Left cardiac atrium (tissue), 4 donors: ENCODE data around the gene PIKFYVE. TPM values are rescaled to one million over a fixed set of nuclear protein-coding genes. Genes with fewer than 3 reads are reported as not detected.
"Not testable (repeated sequence)": the region's sequence is repeated elsewhere in the genome, so short reads cannot be mapped to it uniquely, and the experiment has no call there.

ENCODE experiments used
- ATAC-seq, 2 donors: fragments of 200-7000 bp; cut with Tn5 transposase; one replicate each; pipeline ENCODE4 v1.9.1; 2020; ENCODE audit warnings: mild to moderate bottlenecking in 2 of 2, moderate library complexity in 2 of 2
- DNase-seq: peaks from one replicate; pipeline ENCODE4 v3.0.0-alpha.2; 2020
- intact Hi-C, 2 donors: fragments of 100-400 bp; cut with DNase I; formaldehyde crosslinking; loops; one replicate each; pipeline versions ENCODE4 v1.14.1 to v1.15.1; 2022 to 2023
- long read RNA-seq: library from polyadenylated mRNA; unstranded; transcript quantifications from one replicate; pipeline ENCODE4 v2.0.0, GENCODE V29; 2021
- total RNA-seq, 2 donors: library from RNA; stranded (reverse); fragmentation: NEBNext Ultra II Directional; extraction: Animal tissue kit (Norgen Biotek cat#: 25700); gene quantifications; one replicate each; pipeline ENCODE4 v1.2.1, GENCODE V29; 2021
- donor health status: DM: no; HTN: yes; CAD: no.
- donor health status: DM: no; HTN: yes; CAD: no; lungs with severe emphysema.
- donor health status: DM: yes; HTN: yes; CAD: no.
- donor health status: Dilated cardiomyopathy.

PIKFYVE gene, protein sequence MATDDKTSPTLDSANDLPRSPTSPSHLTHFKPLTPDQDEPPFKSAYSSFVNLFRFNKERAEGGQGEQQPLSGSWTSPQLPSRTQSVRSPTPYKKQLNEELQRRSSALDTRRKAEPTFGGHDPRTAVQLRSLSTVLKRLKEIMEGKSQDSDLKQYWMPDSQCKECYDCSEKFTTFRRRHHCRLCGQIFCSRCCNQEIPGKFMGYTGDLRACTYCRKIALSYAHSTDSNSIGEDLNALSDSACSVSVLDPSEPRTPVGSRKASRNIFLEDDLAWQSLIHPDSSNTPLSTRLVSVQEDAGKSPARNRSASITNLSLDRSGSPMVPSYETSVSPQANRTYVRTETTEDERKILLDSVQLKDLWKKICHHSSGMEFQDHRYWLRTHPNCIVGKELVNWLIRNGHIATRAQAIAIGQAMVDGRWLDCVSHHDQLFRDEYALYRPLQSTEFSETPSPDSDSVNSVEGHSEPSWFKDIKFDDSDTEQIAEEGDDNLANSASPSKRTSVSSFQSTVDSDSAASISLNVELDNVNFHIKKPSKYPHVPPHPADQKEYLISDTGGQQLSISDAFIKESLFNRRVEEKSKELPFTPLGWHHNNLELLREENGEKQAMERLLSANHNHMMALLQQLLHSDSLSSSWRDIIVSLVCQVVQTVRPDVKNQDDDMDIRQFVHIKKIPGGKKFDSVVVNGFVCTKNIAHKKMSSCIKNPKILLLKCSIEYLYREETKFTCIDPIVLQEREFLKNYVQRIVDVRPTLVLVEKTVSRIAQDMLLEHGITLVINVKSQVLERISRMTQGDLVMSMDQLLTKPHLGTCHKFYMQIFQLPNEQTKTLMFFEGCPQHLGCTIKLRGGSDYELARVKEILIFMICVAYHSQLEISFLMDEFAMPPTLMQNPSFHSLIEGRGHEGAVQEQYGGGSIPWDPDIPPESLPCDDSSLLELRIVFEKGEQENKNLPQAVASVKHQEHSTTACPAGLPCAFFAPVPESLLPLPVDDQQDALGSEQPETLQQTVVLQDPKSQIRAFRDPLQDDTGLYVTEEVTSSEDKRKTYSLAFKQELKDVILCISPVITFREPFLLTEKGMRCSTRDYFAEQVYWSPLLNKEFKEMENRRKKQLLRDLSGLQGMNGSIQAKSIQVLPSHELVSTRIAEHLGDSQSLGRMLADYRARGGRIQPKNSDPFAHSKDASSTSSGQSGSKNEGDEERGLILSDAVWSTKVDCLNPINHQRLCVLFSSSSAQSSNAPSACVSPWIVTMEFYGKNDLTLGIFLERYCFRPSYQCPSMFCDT (N-terminal part only)
- 10 to 100 TPM; 17.2 to 18.6 TPM for total RNA-seq
- long read RNA-seq, partial matches to known transcripts, result 4 of 7 reads
- long read RNA-seq, other reads (novel, unspliced or antisense), result 3 of 7 reads

DNA sequence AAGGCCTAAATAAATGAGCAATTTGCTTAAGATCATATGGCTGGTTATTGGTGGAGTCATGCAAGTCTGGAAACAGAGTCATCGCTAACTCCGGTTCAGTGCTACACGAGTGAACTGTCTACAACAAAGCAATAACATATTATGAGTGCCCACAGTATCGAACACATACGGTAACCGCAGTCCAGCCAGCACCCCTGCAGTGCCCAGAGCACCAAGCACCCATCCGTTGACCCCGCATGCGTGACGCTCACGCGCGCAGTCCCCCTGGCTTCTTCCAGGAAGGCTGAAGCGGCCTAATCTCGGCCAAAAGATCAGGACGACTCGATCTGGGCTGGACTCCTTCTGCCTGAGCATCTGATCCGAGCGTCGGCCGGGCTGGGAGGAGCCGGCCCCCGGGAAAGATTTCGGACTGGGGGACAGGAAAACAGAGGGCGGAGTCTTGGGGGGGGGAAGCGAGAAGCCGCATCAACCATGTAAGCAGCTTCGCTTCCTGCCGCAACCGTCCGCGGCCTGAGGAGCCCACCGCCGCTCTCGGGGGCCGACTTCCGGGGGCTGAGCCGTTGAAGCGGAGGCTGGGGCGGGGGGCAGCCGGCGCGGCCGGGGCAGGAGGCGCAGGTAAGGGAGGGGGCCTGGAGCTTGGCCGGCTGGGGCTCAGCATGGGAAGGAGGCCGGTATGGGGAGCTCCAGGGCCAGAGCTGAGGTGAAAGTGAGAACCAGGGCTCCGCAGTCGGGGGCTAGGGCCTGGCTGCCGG is at the start of gene PIKFYVE:
Gene PIKFYVE, plus strand, starts transcription at position 455 of the 752 bp plus-strand sequence. CDS start 5,265 bp downstream, outside the sequence.
- intact Hi-C loops, result no loop called here
- peak; percentile 96 for DNase-seq
- ATAC-seq, result peak; percentile 96 to 98

DNA sequence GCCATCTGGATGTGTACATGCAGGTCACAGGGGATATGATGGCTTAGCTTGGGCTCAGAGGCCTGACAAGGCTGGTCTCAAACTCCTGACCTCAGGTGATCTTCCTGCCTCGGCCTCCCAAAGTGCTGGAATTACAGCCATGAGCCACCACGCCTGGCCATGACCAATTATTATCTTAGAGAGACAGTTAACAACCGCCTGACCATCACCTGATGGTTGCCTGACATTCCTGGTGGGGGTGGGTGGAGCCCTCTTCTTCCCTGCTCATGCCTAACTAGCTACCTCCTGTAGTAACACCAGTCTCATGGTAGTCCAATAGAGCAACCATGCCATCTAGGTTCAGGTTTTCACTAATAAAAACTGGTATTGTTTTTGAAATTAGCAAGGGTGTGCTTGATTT is 44.2 kb upstream of the PIKFYVE start:
- DNase-seq, ATAC-seq, intact Hi-C loops: not testable (repeated sequence)

DNA sequence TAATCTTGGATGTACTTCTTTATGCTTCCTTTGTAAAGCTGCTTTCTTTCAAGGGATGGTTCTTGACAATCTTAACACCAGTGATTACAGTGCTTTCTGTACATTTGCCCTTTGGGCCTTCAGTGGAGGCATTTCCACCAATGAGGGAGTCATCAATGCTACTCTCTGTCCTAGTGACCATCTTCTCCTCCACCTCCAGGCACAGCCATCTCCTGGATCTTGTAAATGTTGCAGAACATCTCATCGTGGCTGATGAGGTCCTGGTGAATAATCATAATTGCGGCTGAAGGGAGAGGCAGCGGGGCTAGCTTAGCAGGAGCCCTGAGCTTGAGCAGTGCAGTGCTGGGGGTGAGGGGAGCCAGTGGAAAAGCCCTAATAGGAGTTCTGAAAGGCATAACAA is 43.7 kb upstream of the PIKFYVE start:
- intact Hi-C loops, result no loop called here
- DNase-seq (no peak), ATAC-seq (no peak)

DNA sequence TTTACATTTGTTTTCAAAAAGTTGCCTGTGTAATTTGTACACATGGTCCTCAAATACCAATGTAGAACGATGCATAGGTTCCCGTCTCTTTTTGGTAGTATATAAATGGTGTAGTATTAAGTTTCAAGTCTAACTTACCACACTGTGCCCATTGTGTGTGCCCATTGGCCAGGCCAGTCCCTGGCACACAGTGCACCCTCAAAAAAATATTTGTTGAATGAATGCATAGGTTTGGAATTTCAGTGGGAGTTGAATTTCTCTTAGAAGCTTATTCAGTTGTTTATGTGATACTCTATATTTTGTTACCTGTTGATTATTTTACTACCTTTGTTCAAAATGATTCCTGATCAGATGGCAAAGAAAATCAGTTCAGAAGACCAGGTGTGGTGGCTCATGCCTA is 41.3 kb upstream of the PIKFYVE start:
- DNase-seq, result no peak
- ATAC-seq, result no peak
- intact Hi-C loops, result no loop called here

DNA sequence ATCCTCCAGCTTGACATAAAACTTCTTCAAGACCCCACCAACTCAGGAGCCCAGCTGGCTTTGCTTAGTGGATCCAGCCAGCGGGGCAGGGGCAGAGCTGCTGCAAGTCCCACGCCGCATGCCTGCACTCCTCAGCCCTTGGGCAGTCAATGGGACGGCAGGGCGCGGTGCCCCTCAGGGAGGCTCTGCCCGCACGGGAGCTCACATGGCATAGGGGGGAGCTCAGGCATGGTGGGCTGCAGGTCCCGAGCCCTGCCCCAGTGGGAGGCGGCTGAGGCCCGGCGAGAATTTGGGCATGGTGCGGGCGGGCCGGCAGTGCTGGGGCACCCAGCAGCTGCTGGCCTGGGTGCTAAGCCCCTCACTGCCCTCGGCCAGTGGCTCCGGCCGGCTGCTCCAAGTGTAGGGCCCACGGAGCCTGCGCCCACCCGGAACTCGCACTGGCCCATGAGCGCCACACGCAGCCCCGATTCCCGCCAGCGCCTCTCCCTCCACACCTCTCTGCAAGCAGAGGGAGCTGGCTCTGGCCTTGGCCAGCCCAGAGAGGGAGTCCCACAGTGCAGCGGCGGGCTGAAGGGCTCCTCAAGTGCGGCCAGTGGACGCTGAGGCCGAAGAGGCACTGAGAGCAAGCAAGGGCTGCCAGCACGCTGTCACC is 38.3 kb upstream of the PIKFYVE start:
- no peak for DNase-seq
- ATAC-seq, result no peak
- intact Hi-C loops, result no loop called here

DNA sequence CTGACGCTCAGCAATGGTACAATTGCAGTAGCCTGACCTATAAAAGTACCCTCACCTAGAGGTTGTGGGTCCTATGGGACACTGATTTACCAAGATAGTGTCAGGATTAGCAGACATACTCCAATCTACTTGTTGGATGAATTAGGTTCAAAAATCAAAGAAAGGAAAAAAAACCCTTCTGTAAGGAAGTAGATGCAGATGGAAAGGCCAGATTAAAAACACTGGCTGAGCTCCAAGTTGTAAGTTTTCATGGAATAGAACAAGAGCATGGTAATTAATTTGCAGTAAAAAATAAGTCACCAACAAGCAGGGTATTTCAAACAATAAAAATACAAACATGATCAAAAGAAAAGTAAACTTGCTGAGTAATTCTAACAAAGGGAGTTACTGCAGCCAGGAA is 37.6 kb upstream of the PIKFYVE start:
- DNase-seq (no peak), ATAC-seq (no peak)
- intact Hi-C loops, result no loop called here

DNA sequence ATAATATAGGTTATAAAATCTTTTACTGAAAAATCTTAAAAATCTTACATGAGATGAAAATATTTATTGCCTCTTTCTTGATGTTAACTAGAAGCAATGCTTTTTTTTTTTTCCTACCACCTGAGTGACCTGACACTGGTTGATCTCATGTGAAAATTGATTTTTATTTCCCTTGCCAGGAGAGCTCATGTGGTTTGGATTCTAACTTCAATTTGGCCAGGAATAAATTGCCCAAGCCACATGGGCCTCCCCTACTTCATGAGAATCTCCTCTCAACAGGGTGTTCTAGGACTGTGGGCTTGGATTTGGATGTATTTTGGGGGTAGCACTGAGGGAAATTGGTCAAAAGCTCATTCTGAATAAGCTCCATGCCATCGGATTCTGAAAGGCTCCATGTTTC is 31.3 kb upstream of the PIKFYVE start:
- DNase-seq (no peak), ATAC-seq (no peak)
- intact Hi-C loops, result no loop called here

DNA sequence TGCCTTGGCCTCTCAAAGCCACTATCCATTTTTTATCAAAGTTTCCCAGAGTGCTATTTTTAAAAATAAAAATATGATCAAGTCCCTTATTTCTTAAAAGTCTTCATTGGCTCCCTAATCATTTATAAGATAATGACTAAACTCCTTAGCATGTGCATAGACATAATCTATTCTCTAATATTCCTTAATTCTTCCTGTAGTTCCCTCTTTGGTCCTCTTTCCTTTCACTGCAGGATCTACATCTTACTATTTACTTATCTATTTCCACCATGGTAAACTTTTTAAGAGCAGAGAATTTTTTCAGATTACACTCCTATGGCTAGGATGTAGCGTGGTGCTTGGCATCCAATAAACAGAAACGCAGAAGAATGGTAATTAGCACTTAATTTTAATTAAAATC is 30.2 kb upstream of the PIKFYVE start:
- no peak for ATAC-seq
- intact Hi-C loops, result no loop called here
- DNase-seq, result no peak

DNA sequence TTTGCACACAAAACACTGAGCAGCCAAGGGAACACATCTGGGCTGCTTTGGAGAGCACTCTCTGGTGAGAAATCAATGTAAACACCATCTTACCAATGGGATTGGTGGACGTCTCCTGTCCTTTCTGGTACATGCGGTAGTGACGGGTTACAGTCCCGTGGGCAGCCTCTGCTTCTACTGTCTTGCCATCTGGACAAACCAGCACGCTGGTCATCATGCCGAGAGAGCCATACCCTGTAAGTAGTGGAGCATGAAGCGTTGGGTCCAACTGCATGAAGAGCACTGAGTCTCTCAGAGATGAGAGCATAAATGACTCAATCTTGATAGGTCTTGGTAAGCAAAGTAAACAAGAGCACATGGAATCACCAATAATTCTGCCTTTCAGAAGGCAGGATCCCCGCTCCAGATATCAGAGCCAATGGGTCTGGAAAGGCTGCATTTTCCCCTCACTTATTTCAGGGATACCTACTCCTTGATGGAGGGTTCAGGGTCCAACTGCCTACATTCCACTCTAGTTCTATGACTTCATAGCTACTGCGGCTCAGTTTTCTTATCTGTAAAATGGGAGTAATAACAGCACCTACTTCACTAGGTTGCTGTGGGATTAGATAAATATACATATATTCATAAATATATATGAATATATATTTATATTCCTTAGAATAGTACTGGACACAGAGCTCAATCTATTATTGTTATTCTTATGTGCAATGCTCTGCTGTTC is 26.1 kb upstream of the PIKFYVE start:
- ATAC-seq (no peak), DNase-seq (no peak)
- intact Hi-C loops, result no loop called here

DNA sequence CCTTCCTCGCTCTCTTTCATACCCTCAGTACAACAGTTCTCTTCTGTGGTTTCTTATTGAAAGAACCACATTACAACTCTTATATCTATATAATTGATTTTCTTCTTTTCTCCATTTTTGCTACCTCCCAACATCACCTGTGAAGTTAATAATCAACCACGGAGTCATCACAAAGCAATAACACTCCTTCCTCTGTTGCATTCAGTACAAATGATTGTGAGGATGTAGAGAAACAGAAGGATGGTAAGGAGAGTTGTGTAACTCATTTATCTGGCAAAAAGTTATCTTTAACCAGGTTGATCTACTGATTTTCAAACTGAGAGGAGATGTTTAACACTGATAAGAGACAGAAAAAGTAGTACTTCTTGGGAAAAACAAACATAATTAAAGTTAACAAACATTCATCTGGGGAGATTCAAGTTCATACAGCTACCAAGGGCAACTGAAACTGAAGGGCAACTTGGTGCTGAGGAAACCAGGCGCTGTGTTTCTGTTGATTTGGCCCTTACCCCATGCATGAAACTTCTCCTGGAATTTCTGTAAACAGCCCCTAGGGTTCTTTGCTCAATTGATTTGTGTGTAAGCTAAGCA is 25.3 kb upstream of the PIKFYVE start:
- intact Hi-C loops, result no loop called here
- no peak for DNase-seq
- no peak for ATAC-seq

DNA sequence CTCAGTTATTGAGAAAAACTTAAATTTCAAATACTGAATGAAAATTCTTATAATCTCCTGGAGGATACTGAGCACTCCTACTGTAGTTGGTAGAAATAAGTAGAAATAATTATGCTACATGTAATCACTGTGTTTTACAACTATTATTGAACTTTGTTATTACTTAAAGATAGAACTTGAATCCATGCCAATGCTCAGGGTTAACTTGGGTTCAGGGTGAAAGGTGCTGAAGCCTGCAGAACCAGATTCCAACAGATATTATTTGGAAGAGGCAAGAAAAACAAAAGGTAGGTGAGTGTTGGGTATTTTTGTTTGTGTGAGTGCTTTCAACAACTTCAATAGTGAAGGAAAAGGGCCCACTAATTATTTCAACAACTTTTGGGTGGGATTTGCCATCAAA is 21.6 kb upstream of the PIKFYVE start:
- no peak for ATAC-seq
- intact Hi-C loops, result no loop called here
- DNase-seq, result no peak

DNA sequence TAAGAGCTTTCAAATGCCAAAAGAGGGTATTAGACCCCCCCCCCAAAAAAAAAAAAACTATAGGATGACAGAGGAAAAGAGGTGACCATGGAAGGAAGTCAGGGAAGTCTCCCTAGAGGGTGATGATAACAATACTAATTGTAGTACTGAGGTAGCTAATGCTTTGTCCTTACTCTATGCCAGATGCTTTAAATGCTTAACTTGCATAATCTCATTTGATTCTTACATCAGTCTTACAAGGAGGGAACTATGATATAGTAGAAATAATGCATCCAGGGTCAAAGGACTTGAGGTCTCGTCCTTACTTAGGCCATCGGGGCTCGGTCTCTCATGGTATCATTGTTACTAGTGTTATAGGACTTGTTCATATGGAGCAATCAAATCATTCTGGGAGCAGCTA is 20.3 kb upstream of the PIKFYVE start:
- no peak for ATAC-seq
- intact Hi-C loops, result no loop called here

DNA sequence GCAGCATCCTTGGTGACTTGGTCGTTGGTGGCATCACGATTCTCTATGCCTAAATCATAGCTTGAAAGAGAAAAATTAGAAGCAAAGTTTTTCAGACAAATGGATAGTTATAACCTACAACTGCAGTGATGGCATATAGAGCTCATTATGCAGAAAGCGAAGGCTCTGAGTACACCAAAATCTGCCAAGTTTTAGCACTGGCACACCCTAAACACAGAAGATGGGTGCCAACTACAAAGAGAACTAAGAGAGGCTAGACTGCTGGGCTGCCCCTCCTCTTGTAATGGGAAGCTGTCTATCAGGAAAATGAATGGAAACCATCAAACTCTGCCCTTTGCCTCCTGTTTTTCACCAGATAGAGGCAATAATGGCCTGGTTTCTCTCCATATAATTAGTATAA is 17.5 kb upstream of the PIKFYVE start:
- DNase-seq (no peak), ATAC-seq (no peak)
- intact Hi-C loops, result no loop called here

More for the DNA sequence above, 20.3 kb upstream of the PIKFYVE start:
- no peak for DNase-seq

DNA sequence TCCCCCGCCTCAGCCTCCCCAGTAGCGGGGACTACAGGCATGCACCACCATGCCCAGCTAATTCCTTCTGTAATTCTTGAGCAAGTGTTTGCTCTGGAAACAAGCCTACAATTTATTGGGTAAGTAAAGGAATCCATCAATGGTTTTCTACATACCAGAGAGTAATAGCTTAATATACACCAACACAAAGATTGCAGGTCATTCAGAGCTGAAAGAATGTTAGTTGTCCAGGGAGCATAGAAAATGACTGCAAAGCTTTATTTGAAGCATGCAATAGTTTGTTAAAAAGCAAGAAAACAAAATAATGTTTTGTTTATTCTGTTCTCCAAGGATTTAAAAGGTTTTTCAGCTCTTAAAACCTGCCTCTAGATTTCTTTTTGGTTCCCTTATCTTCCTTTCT is 16.8 kb upstream of the PIKFYVE start:
- ATAC-seq, result no peak
- intact Hi-C loops, result no loop called here

DNA sequence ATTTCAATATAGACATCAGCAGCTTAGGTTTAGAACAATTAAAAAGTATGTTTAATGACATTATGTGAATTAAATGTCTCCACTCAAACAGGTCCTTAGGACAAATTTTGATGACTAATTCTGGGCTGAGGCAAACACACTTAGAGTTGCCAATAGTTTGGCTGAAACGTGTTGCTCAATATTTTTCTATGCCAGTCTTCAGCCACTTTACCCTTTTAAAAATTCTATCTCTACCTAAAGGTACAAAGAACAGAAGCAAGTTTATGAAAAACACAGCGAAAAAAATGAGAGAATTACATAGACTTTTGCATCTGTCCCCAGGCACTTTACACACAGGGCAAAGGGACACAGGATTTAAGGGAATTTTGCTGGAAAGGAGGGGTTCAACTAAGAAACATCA is 15.7 kb upstream of the PIKFYVE start:
- intact Hi-C loops, result loop anchor here in 1 of 2 donors (10.0 kb wide), 1 partner anchor 146 kb away; no protein-coding TSS in a partner anchor
- no peak for ATAC-seq

More for the DNA sequence above, 16.8 kb upstream of the PIKFYVE start:
- DNase-seq, result no peak

DNA sequence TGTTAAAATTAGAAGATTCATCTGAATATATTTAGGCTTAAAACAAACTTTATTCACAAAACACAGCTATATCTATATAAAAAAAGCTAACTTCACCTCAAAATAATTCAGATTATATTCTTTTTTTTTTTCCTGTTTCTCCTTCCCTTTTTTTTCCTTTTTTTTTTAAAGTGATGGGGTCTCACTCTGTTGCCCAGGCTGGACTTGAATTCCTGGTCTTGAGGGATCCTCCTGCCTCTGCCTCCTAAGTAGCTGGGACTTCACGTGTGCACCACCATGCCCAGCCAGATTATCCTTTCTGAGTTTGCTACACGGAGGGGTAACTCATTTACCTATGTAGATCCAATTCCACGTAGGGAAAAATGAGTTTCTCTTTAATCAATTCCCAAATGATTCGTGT is 15.0 kb upstream of the PIKFYVE start:
- no peak for ATAC-seq
- intact Hi-C loops, result loop anchor here in 1 of 2 donors (10.0 kb wide), 1 partner anchor 146 kb away; no protein-coding TSS in a partner anchor

More for the DNA sequence above, 15.7 kb upstream of the PIKFYVE start:
- DNase-seq, result no peak

More for the DNA sequence above, 15.0 kb upstream of the PIKFYVE start:
- no peak for DNase-seq
